Stimulated activated naive CD4-positive, alpha-beta T cell (primary cell): ENCODE measurements around the gene ZBTB7B.

Experiments
- DNase-seq, 6 experiments: peaks; one replicate each; lab custom pipeline; 2025; lab: John Stamatoyannopoulos, UW

ZBTB7B gene

DNA sequence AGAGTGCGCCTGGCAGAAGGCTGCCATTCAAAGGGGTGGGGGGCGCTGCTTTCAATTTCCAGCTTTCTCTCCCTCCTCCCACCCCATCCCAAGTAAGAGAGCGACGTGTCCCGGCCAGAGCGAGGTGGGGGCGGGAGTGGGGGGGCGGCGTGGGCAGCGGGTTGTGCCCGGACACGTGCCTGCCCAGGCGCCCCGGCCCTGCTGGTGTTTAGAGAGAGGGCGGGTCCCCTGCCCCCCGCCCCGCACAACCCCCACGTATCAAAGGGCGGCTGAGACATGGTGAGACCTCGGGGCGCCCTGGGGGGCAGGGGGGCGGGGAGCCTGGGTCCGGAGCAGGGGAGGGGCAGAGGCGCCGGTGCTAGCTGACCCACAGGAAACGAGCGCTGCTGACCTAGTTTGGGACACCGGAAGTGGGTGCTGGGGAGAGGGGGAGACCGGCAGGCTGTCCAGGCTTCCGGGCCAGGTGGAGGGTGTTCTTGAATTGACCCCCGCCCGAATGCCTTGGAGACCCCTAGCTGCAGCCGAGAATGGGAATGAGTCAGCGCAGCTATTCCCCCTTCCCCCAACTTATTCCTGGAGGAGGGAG, 1.3 kb downstream of the ZBTB7B start:
- DNase-seq = no peak

DNA sequence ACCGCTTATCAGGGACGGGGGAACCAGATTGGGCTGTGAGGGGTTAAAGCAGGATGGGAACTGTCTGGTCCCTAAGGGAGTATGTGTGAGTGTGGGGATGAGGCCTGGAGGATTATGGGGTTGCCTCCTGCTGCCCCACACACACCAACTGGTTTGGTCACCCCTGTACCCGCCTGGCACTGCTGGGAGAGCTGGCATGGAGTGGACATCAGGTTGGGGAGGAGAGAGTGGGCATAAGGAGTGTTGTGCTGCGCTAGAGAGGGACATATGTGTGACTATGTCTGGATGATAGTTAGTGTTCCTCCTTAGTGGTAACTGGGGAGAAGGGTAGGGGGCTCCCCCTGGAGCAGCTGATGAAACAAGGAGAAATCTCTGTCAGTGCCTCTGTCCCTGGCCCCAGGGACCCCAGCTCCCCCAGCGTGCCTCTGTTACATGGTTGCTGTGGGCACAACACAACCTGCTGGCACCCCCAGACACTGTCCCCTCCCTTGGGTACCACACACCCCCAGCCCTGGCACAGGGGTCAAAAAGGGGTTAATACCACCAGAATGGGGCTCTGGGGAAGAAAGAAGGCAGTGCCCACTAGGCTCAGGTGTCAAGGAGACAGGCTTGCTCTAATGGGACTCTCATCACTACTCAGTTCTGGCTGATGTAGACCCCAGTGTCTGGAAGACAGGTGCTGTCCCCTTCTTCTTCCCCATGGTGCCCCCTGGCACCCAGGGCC, 1.9 kb downstream of the ZBTB7B start:
- DNase-seq = no peak

DNA sequence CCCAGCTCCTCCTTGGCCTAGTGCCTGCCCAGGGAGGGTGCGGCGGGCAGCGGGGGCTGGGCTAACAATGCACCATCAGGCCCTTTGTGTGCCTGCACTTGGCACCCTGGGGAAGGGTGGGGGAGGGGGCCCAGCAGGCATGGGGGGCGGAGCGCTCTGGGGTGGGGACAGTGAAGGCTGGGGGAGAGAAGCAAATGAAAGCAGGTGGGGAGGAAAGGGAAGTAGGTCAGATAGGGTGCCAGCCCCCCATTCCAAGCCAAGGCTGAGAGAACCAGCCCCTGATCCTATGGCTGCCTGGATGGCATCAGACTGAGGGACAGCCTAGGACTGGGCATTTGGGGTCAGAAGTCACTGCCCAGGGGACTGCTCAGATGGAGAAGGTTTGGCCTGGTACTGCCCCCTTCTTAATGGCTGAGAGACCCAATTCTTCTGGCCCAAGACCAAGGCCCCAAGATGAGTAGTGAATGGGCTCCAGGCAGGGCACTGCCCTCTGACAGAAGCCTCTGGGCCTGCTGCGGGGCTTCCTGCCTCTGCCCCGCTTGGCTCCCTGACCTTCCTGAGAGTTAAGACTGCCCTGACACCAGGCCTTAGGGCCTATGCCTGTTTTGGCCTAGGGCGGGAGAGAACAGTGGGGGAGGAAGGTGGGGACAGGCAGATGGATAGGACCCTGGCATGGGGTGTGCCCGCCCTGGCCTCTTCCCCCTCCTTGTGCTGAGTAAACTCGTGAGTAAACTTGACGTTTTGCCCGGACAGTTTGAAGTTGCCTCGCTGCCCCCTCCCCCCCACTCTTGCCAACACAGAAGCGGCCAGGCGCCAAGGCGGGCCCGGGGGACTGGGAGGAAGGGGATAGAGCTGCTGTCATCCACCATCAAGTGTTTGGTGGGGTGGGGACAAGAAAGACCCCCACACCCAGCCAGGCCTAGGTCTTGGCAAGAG, 2.7 kb downstream of the ZBTB7B start:
- peak in 2 of 6 experiments; percentile 15 to 44 for DNase-seq

GRCh38 chr1:155006601-155007101, 4.0 kb downstream of the ZBTB7B start:
- peak; percentile 14 to 51 (median 34) for DNase-seq

- DNase-seq = peak in 1 of 6 experiments; percentile 39
Observed at GRCh38 chr1:155007251-155007828, 4.7 kb downstream of the ZBTB7B start.

- DNase-seq = peak in 4 of 6 experiments; percentile 15 to 41 (median 36)
Observed at GRCh38 chr1:155008015-155008941, 5.7 kb downstream of the ZBTB7B start.

- DNase-seq = peak in 2 of 6 experiments; percentile 32 to 33
Observed at GRCh38 chr1:155009221-155009711, 6.7 kb downstream of the ZBTB7B start.

DNA sequence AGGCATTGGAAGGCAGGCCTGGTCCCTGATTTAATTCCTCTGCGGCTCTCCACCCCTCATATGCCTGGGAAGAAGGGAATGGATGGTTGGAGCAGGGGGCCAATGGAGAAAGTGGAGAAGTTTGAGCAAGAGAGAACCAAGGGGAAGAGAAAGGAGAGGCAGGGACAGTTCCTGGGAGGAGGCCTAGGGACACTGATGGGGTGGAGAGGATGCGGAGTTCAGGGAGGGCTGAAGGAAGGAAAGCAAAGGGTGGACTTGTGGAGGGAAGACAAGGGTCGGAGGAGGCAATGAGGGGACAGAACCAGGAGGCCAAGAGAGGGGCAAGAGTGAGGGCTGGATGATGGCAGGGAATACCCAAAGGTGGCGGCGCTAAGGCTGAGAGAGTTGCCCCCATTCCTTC, 7.1 kb downstream of the ZBTB7B start:
- DNase-seq = peak in 1 of 6 experiments; percentile 33

DNA sequence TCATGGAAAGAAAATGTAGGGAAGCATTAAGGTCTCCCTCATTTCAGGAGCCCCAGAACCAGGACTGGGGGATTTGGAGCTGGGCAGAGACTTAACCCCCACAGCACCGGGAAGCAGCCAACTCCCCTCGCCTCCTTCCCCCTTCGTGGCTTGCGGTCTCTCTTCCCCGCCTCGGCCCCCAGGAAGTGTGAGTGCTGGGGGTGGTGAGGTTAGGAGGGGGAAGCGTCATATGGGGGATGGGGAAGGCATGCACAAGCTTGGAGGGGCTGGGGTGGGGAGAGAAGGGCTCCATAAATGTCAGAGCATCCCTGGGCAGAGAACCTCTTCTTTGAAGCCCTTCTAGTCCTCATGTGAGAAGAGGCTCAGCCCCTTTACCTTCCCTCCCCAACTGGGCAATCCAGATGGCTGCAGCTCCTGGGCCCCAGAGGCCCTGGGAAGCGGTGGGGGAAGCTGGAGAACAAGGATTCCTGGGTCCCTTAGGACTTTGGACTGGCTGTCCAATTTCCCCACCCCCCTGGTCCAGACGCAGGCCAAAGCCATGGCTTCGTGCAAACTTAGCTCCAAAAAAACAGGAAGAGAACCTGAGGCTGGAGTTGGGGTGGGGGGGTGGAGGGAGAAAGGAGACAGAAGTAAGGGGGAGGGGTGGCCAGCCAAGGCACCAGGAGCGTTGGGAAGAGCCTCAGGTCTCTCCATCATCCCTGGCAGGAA, 7.8 kb downstream of the ZBTB7B start:
- peak in 3 of 6 experiments; percentile 13 to 31 (median 29) for DNase-seq

DNA sequence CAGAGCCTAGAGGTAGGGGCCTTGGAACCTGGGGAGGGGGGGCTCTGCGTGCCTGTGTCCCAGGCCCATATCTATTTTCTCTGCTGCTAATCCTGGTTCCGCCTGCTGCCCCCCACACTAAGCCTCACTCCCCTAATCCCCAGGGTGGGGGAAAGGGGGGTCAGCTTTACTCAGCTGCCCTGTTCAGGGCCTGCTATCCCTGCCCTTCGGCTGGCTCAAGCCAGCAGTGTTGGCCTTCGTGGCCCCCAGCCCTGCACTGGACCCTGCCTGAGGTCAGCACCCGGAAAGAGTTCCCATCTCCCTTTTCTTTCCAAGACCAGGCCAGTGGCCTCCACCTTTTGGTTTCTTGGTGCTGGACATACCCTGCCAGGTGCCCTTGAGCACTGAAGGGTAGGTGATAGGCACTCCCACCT, 8.4 kb downstream of the ZBTB7B start:
- no peak for DNase-seq

- DNase-seq = no peak
Observed at GRCh38 chr1:155011437-155012025, 8.9 kb downstream of the ZBTB7B start.

DNA sequence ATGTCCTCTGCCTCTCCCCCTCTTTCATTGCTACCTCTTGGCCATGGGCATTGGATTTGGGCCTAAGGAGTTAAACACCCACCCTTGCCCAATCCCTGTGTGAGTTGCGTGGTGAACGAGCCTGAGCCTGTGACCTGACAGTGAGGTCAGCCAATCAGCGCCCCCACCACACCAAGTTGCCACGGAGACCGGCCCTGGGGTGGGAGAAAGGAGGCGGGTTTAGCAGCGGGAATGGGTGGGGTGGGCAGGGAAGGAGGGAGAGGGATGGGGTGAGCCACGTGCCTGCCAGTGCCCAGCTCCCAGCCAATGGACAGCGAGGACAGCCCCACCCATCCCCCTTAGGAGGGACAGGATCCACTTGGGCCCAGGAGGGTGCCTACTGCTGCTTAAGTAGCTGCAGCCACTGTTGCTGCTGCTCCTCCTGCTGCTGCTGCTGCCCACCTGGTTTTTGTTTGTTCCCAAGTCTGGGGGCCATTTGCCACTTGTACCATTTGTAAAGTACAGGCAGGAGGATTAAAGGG, 9.5 kb downstream of the ZBTB7B start:
- DNase-seq = peak in 3 of 6 experiments; percentile 13 to 36 (median 26)

DNA sequence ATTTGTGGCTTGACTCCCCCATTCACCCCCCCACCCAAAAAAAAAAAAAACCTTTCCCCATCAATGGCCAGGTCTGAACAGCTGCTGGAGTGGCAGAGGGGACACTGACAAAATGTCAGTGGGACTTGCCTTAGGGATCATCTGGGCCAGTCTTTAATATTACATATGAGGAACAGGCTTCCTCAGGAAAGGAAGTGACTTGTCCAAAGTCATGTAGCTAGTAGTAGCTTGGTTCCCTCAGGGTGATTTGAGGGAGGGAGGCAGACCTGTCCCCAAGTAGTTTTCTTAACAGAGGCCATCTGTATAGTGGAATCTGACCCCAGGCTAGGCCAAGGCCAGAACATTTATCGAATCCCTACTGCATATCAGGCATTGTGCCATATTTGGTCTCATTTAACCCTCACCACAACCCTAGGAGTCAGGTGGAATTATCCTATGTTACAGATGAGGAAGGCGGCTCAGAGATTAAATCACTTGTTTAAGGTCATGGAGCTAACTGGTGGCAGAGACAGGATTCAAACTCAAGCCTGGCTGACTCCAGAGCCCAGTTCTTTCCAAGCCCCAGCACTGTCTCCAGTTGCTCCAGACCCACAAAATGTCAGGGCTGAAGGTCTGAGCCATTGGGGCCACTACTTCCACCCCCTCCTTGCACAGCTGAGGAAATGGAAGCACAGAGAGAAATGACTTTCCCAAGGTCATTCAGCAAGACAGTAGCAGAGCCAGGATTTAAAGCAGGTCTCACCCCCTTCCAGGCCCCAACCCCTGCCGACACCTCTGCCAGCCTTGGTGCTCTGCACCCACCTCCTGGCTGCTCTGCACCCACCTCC, 10.4 kb downstream of the ZBTB7B start:
- DNase-seq = peak in 1 of 6 experiments; percentile 55

- DNase-seq = peak; percentile 42 to 69 (median 55)
Observed at GRCh38 chr1:155013632-155014031, 11.0 kb downstream of the ZBTB7B start.

- DNase-seq = no peak
Observed at GRCh38 chr1:155014709-155015508, 12.3 kb downstream of the ZBTB7B start.

- DNase-seq = peak in 1 of 6 experiments; percentile 40
Observed at GRCh38 chr1:155015527-155016230, 13.1 kb downstream of the ZBTB7B start.
